Neural cell (in vitro differentiated cells): ENCODE measurements around the gene SNRNP35. TPM values are rescaled to one million over a fixed set of nuclear protein-coding genes. Genes with fewer than 3 reads are reported as not detected.
"Not testable (repeated sequence)": the region's sequence is repeated elsewhere in the genome, so short reads cannot be mapped to it uniquely, and the experiment has no call there.

Experiments
- H2AFZ ChIP-seq: fragments of 200-600, 300-800 bp; sonication (generic), shearing (Covaris generic); 2 replicates; pipeline ENCODE4 v1.6.0; 2014; ENCODE audit warnings: low read depth, mild to moderate bottlenecking, antibody characterized with exemption, low read length, moderate library complexity
- H3F3A ChIP-seq: fragments of 200-600 bp; shearing (Covaris generic); 2 replicates; pipeline ENCODE4 v1.6.1; 2016; ENCODE audit warnings: mild to moderate bottlenecking, moderate library complexity, mixed read lengths, antibody characterized with exemption, low read length; ENCODE audit not compliant: insufficient read depth, poor library complexity, severe bottlenecking
- H3K27ac ChIP-seq: fragments of 200-600, 300-800 bp; sonication (generic), shearing (Covaris generic); 2 replicates; pipeline ENCODE4 v1.5.1; 2014; ENCODE audit warnings: mild to moderate bottlenecking, low read length, moderate library complexity
- H3K27me3 ChIP-seq: fragments of 300-800, 200-600 bp; sonication (generic), shearing (Covaris generic); 2 replicates; pipeline ENCODE4 v1.6.0; 2014; ENCODE audit warnings: mild to moderate bottlenecking, low read depth, low read length, moderate library complexity; ENCODE audit not compliant: insufficient read depth
- H3K36me3 ChIP-seq: fragments of 300-800, 200-600 bp; sonication (generic), shearing (Covaris generic); 2 replicates; pipeline ENCODE4 v1.5.1; 2014; ENCODE audit warnings: mild to moderate bottlenecking, antibody characterized with exemption, low read length, moderate library complexity; ENCODE audit not compliant: insufficient read depth
- H3K4me2 ChIP-seq: fragments of 300-800, 200-600 bp; sonication (generic), shearing (Covaris generic); 2 replicates; pipeline ENCODE4 v1.6.0; 2014; ENCODE audit warnings: mild to moderate bottlenecking, low read length
- H3K4me3 ChIP-seq: fragments of 300-800, 200-600 bp; sonication (generic), shearing (Covaris generic); 2 replicates; pipeline ENCODE4 v1.5.1; 2014; ENCODE audit warnings: mild to moderate bottlenecking, low read length, moderate library complexity
- H3K79me2 ChIP-seq: fragments of 200-600 bp; shearing (Covaris generic); replicated peaks from 2 replicates; pipeline ENCODE4 v1.6.0; 2014; ENCODE audit warnings: mild to moderate bottlenecking, low read length, moderate library complexity; ENCODE audit not compliant: insufficient read depth
- H3K9ac ChIP-seq: fragments of 300-800, 200-600 bp; sonication (generic), shearing (Covaris generic); 2 replicates; pipeline ENCODE4 v1.6.1; 2016; ENCODE audit warnings: mild to moderate bottlenecking, low read length, mixed read lengths
- H3K9me2 ChIP-seq: fragments of 200-600 bp; shearing (Covaris generic); 2 replicates; pipeline ENCODE4 v1.6.1; 2016; ENCODE audit warnings: mild to moderate bottlenecking, low read length, mixed read lengths; ENCODE audit not compliant: insufficient read depth
- H3K9me3 ChIP-seq: fragments of 200-600, 300-800 bp; sonication (generic), shearing (Covaris generic); 2 replicates; pipeline ENCODE4 v1.6.1; 2016; ENCODE audit warnings: mild to moderate bottlenecking, mixed run types, low read length, moderate library complexity, mixed read lengths
- H4K20me1 ChIP-seq: fragments of 200-600 bp; shearing (Covaris generic); 2 replicates; pipeline ENCODE4 v1.6.1; 2016; ENCODE audit warnings: mild to moderate bottlenecking, mixed run types; ENCODE audit not compliant: insufficient read depth
- CTCF ChIP-seq: fragments of 450-650 bp; IDR thresholded peaks from 2 replicates; pipeline ENCODE4 v1.5.1; 2014; ENCODE audit warnings: antibody characterized with exemption, mild to moderate bottlenecking, moderate library complexity; ENCODE audit not compliant: poor library complexity, severe bottlenecking
- EP300 ChIP-seq: fragments of 450-650 bp; conservative IDR thresholded peaks from 2 replicates; pipeline ENCODE4 v1.6.1; 2014; ENCODE audit warnings: antibody characterized with exemption, mild to moderate bottlenecking, moderate library complexity; ENCODE audit not compliant: poor library complexity, severe bottlenecking
- EZH2 ChIP-seq: fragments of 200-600, 300-800 bp; shearing (Covaris generic), sonication (generic); IDR thresholded peaks from 2 replicates; pipeline ENCODE4 v1.6.1; 2014; ENCODE audit warnings: antibody characterized with exemption, low read length, borderline replicate concordance, mild to moderate bottlenecking; ENCODE audit not compliant: insufficient read depth, poor library complexity, severe bottlenecking
- MXI1 ChIP-seq: fragments of 450-650 bp; conservative IDR thresholded peaks from 2 replicates; pipeline ENCODE4 v1.6.1; 2014; ENCODE audit warnings: antibody characterized with exemption, mild to moderate bottlenecking; ENCODE audit not compliant: poor library complexity, severe bottlenecking
- POLR2AphosphoS5 ChIP-seq: IDR thresholded peaks from 2 replicates; pipeline ENCODE4 v1.6.1; 2012
- RAD21 ChIP-seq: fragments of 450-650 bp; conservative IDR thresholded peaks from 2 replicates; pipeline ENCODE4 v1.6.1; 2014; ENCODE audit warnings: antibody characterized with exemption, mild to moderate bottlenecking, moderate library complexity
- SMC3 ChIP-seq: fragments of 450-650 bp; conservative IDR thresholded peaks from 2 replicates; pipeline ENCODE4 v1.6.1; 2014; ENCODE audit warnings: antibody characterized with exemption, mild to moderate bottlenecking, moderate library complexity; ENCODE audit not compliant: poor library complexity
- polyA plus RNA-seq: library from polyadenylated mRNA; depleted of rRNA; stranded (reverse); fragments of >200 nt; gene quantifications from 2 replicates; pipeline ENCODE4 v1.2.3, GENCODE V29; 2014
- TF ChIP-seq, protein P1 (sequence below): IDR thresholded peaks from 2 replicates; pipeline ENCODE4 v1.6.1; 2012; ENCODE audit warnings: borderline replicate concordance

The SNRNP35 gene
- polyA plus RNA-seq, 1 donor from 2014 or later = 22.7 TPM

DNA sequence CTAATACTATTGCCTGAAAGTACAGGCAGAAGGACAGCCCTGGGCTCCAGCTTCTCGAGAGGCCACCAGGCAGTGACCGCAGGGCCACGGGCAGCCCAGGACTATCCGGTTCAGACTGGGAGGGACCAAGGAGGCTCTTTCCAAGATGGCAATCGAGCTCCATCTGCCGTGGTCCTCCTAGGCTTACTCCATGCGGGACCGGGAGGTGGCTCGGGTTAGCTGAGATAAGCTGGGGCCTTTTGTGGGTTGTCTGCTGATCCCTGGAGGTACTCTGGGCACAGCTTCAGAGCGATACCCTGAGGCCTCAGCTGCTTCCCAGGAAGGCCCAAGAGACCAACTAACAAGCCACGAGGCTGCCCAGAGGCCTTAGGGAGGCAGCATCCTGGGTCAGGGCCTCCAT is 33.1 kb downstream of the SNRNP35 start (continued):
- no peak for TF ChIP-seq CTCF

GRCh38 chr12:123491481-123491880 is 33.5 kb downstream of the SNRNP35 start:
- TF ChIP-seq RAD21 (no peak), CTCF (no peak)
- H3K9me2 ChIP-seq = no peaks in the 10 kb centered on the region
- no peak overlapping the region for H3K4me2 ChIP-seq
- no peak overlapping the region for H3K4me3 ChIP-seq
- no peak overlapping the region for H2AFZ ChIP-seq
- no peaks in the 10 kb centered on the region for H4K20me1 ChIP-seq
- H3K27ac ChIP-seq = no peak overlapping the region
- no peaks in the 10 kb centered on the region for H3K9me3 ChIP-seq
- H3K79me2 ChIP-seq = no peaks in the 10 kb centered on the region
- no peaks in the 10 kb centered on the region for H3K27me3 ChIP-seq
- no peak overlapping the region for H3K9ac ChIP-seq
- no peaks in the 10 kb centered on the region for H3K36me3 ChIP-seq
- no peaks in the 10 kb centered on the region for H3F3A ChIP-seq

DNA sequence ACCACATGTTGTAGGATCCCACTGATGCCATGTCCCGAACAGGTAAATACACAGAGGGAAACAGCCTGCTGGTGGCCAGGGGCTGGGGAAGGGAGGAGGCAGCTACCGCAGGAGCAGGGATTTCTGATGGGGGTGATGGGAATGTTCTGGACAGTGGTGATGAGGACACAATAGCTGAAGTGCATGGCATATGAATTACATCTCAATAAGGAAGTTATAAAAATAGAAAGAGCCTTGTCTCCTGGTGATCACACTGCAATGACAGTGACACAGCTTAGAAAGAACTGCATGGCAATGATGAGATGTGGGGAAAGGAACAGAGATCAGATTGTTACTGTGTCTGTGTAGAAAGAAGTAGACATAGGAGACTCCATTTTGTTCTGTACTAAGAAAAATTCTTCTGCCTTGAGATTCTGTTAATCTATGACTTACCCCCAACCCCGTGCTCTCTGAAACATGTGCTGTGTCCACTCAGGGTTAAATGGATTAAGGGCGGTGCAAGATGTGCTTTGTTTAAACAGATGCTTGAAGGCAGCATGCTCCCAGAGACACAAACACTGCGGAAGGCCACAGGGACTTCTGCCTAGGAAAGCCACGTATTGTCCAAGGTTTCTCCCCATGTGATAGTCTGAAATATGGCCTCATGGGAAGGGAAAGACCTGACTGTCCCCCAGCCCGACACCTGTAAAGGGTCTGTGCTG is 34.5 kb downstream of the SNRNP35 start:
- H3F3A ChIP-seq, H3K36me3 ChIP-seq, H3K4me3 ChIP-seq, H2AFZ ChIP-seq, H3K27me3 ChIP-seq, H3K4me2 ChIP-seq, H3K79me2 ChIP-seq, H3K9me2 ChIP-seq, H3K27ac ChIP-seq, H3K9me3 ChIP-seq, H4K20me1 ChIP-seq, H3K9ac ChIP-seq: not testable (repeated sequence)

- Histone ChIP-seq H3K27ac (no peak overlapping the region), H3K27me3 (no peaks in the 10 kb centered on the region), H3K4me2 (no peak overlapping the region), H3F3A (no peaks in the 10 kb centered on the region), H4K20me1 (no peaks in the 10 kb centered on the region), H3K9ac (no peak overlapping the region), H3K9me2 (no peaks in the 10 kb centered on the region), H3K9me3 (no peaks in the 10 kb centered on the region), H3K36me3 (no peaks in the 10 kb centered on the region), H3K79me2 (no peaks in the 10 kb centered on the region), H2AFZ (no peak overlapping the region), H3K4me3 (no peak overlapping the region)
- TF ChIP-seq RAD21 = no peak
- TF ChIP-seq EZH2 = no peak
- no peak for TF ChIP-seq MXI1
- no peak for TF ChIP-seq POLR2AphosphoS5
- TF ChIP-seq EP300 = no peak
- TF ChIP-seq, protein P1, sequence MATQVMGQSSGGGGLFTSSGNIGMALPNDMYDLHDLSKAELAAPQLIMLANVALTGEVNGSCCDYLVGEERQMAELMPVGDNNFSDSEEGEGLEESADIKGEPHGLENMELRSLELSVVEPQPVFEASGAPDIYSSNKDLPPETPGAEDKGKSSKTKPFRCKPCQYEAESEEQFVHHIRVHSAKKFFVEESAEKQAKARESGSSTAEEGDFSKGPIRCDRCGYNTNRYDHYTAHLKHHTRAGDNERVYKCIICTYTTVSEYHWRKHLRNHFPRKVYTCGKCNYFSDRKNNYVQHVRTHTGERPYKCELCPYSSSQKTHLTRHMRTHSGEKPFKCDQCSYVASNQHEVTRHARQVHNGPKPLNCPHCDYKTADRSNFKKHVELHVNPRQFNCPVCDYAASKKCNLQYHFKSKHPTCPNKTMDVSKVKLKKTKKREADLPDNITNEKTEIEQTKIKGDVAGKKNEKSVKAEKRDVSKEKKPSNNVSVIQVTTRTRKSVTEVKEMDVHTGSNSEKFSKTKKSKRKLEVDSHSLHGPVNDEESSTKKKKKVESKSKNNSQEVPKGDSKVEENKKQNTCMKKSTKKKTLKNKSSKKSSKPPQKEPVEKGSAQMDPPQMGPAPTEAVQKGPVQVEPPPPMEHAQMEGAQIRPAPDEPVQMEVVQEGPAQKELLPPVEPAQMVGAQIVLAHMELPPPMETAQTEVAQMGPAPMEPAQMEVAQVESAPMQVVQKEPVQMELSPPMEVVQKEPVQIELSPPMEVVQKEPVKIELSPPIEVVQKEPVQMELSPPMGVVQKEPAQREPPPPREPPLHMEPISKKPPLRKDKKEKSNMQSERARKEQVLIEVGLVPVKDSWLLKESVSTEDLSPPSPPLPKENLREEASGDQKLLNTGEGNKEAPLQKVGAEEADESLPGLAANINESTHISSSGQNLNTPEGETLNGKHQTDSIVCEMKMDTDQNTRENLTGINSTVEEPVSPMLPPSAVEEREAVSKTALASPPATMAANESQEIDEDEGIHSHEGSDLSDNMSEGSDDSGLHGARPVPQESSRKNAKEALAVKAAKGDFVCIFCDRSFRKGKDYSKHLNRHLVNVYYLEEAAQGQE = no peak
- no peak for TF ChIP-seq SMC3
Measured at GRCh38 chr12:123494124-123494851, 36.3 kb downstream of the SNRNP35 start.
